K562 (cell line): Measurements from ENCODE around the gene PRSS57. TPM values are rescaled to one million over a fixed set of nuclear protein-coding genes. Genes with fewer than 3 reads are reported as not detected.

Experiments
- BCOR ChIP-seq: fragments of 450-650 bp; IDR thresholded peaks from 2 replicates; pipeline ENCODE4 v1.6.1; 2016
- CHCHD3 ChIP-seq: fragments of 250-450 bp; sonication (Bioruptor Pico); IDR thresholded peaks from 2 replicates; pipeline ENCODE4 v2.1.2; 2022; ENCODE audit warnings: mild to moderate bottlenecking
- ELF1 ChIP-seq: fragments of 200-800 bp; sonication (Bioruptor generic); IDR thresholded peaks from 2 replicates; pipeline ENCODE4 v1.6.1; 2016; ENCODE audit warnings: missing genetic modification characterization, missing compliant biosample characterization
- ELF4 ChIP-seq: fragments of 450-650 bp; formaldehyde crosslinking; IDR thresholded peaks from 2 replicates; pipeline ENCODE4 v1.4.0; 2022; ENCODE audit warnings: missing genetic modification characterization
- GABPA ChIP-seq: fragments of 200-800 bp; sonication (Bioruptor generic); conservative IDR thresholded peaks from 2 replicates; pipeline ENCODE4 v1.6.1; 2016; ENCODE audit warnings: low read depth, missing genetic modification characterization, missing compliant biosample characterization
- MITF ChIP-seq: IDR thresholded peaks from 2 replicates; pipeline ENCODE4 v1.6.1; 2014; ENCODE audit warnings: antibody characterized with exemption
- POLR3A ChIP-seq: IDR thresholded peaks from 2 replicates; pipeline ENCODE4 v1.6.1; 2011; ENCODE audit warnings: borderline replicate concordance, mild to moderate bottlenecking, moderate library complexity; ENCODE audit not compliant: insufficient read length, insufficient read depth; ENCODE audit errors: extremely low read depth
- SNRNP70 ChIP-seq: fragments of 200-400 bp; formaldehyde crosslinking; optimal IDR thresholded peaks from 2 replicates; pipeline ENCODE3; 2017; ENCODE audit warnings: low read depth, low read length
- ZMIZ1 ChIP-seq, 2 experiments: fragments of 150-350 bp in 1 of 2; IDR thresholded peaks; 2 replicates each; pipeline ENCODE4 v1.6.1; 2012 to 2016; ENCODE audit warnings: low read depth in 2 of 2, low read length in 2 of 2, mild to moderate bottlenecking in 1 of 2, moderate library complexity in 1 of 2
- ZNF146 ChIP-seq: IDR thresholded peaks from one replicate; pipeline ENCODE4 v1.6.1; 2018; ENCODE audit warnings: missing compliant biosample characterization; ENCODE audit not compliant: unreplicated experiment
- ZNF263 ChIP-seq: sonication (generic); formaldehyde crosslinking; IDR thresholded peaks from 2 replicates; pipeline ENCODE4 v1.8.0; 2022; ENCODE audit warnings: mild to moderate bottlenecking, missing genetic modification reagents, borderline replicate concordance
- ZNF395 ChIP-seq: fragments of 200-800 bp; sonication (Bioruptor generic); IDR thresholded peaks from 2 replicates; pipeline ENCODE4 v1.6.1; 2017; ENCODE audit warnings: missing genetic modification characterization, missing compliant biosample characterization
- ZNF398 ChIP-seq: fragments of 250-450 bp; sonication (Bioruptor Pico); IDR thresholded peaks from 2 replicates; pipeline ENCODE4 v1.8.0; 2021; ENCODE audit warnings: moderate library complexity, mild to moderate bottlenecking, inconsistent platforms
- ZNF740 ChIP-seq, 3 experiments: fragments of 200-800 bp in 1 of 3; sonication (Bioruptor generic) in 1 of 3; sonication (generic) in 1 of 3; formaldehyde crosslinking in 1 of 3; IDR thresholded peaks; 2 replicates each; pipeline versions ENCODE4 v1.6.1 to v1.8.0; 2016 to 2022; ENCODE audit warnings: mild to moderate bottlenecking in 2 of 3, missing compliant biosample characterization in 2 of 3, missing genetic modification characterization in 2 of 3, missing genetic modification reagents in 1 of 3
- polyA plus RNA-seq, 8 experiments: library from polyadenylated mRNA; depleted of rRNA in 4 of 8; stranded (reverse) in 5 of 8; unstranded in 3 of 8; fragments of >200 nt; fragmentation: Nextera tagmentation in 2 of 8; fragmentation: Illumina TruSeq in 1 of 8; extraction: Ambion mirVana in 2 of 8; extraction: Trizol in 1 of 8; gene quantifications; 2 replicates each; pipeline versions ENCODE4 v1.2.1 to v1.2.3, GENCODE V29; 2011 to 2014; ENCODE audit warnings: inconsistent platforms in 1 of 8, missing spikeins in 1 of 8
- total RNA-seq, 7 experiments: library from RNA; depleted of rRNA in 6 of 7; stranded (reverse); fragments of >200 nt in 6 of 7; fragmentation: Illumina TruSeq in 2 of 7; extraction: Trizol in 2 of 7; gene quantifications; 2 replicates each; pipeline versions ENCODE4 v1.2.1 to v1.2.3, GENCODE V29; 2011 to 2021; ENCODE audit warnings: low replicate concordance in 1 of 7
- TF ChIP-seq, protein P1 (sequence below): fragments of 250-450 bp; sonication (Bioruptor Pico); IDR thresholded peaks from 2 replicates; pipeline ENCODE4 v1.4.0; 2020

PRSS57 gene
- total and polyA plus RNA-seq, 9 of the 15 experiments (the other 6 are each of a cell fraction or from before 2014, with no cell fraction given), result 0.06 to 2.5 (median 1.3) TPM; not detected in 3

- TF ChIP-seq ZNF263 (CRISPR knock-in tag), result no peak
- TF ChIP-seq ZMIZ1 (IDR thresholded peaks at IDR 0.05; ENCODE audit: low read depth in 2 of 2, low read length in 2 of 2), result 0 out of 4 replicates have a peak, but pooled peaks of 1 of the 2 experiments have one; percentile 25
- no peak for TF ChIP-seq MITF
- TF ChIP-seq POLR3A, result no peak
- TF ChIP-seq ZNF398 (CRISPR knock-in tag), result no peak
- TF ChIP-seq ZNF146 (CRISPR knock-in tag), result peak; percentile 11
- TF ChIP-seq SNRNP70, result no peak
- TF ChIP-seq ELF1 (tag), result peak; percentile 56
- TF ChIP-seq, protein P1, sequence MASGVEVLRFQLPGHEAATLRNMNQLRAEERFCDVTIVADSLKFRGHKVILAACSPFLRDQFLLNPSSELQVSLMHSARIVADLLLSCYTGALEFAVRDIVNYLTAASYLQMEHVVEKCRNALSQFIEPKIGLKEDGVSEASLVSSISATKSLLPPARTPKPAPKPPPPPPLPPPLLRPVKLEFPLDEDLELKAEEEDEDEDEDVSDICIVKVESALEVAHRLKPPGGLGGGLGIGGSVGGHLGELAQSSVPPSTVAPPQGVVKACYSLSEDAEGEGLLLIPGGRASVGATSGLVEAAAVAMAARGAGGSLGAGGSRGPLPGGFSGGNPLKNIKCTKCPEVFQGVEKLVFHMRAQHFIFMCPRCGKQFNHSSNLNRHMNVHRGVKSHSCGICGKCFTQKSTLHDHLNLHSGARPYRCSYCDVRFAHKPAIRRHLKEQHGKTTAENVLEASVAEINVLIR (CRISPR knock-in tag), result no peak
- no peak for TF ChIP-seq ZNF740 (CRISPR knock-in tag; IDR thresholded peaks at IDR 0.05)
- no peak for TF ChIP-seq ZNF740 (tag; IDR thresholded peaks at IDR 0.05)
- no peak; the same call in 1 of the 2 replicates for TF ChIP-seq GABPA
- TF ChIP-seq ZNF395 (CRISPR knock-in tag), result no peak
- TF ChIP-seq ELF4 (CRISPR knock-in tag), result no peak
- TF ChIP-seq CHCHD3, result no peak
- no peak for TF ChIP-seq BCOR
Observed at GRCh38 chr19:662207-662961, 32.9 kb downstream of the PRSS57 start (continued).
